Heart left ventricle (tissue), 16 donors: ENCODE results near the gene MZB1. TPM values are rescaled to one million over a fixed set of nuclear protein-coding genes. Genes with fewer than 3 reads are reported as not detected.

Experiments
- ATAC-seq, 4 donors: fragments of 200-7000 bp; cut with Tn5 transposase; one replicate each; pipeline ENCODE4 v1.9.1; 2020 to 2022; ENCODE audit warnings: moderate library complexity in 4 of 4, mild to moderate bottlenecking in 3 of 4, moderate number of reproducible peaks in 1 of 4
- DNase-seq, 5 donors: peaks; one replicate each; pipeline ENCODE4 v3.0.0-alpha.2; 2020
- H3K27ac ChIP-seq, 12 donors: fragments of 200-600 bp; sonication (generic) in 4 of 12; one replicate each; pipeline versions ENCODE4 v1.5.0 to v1.8.0; 2016 to 2022; ENCODE audit warnings: mild to moderate bottlenecking in 2 of 12
- H3K27me3 ChIP-seq, 9 donors: fragments of 200-600 bp; sonication (generic) in 2 of 9; one replicate each; pipeline versions ENCODE4 v1.5.1 to v1.8.0; 2016 to 2022; ENCODE audit warnings: mild to moderate bottlenecking in 3 of 9
- H3K36me3 ChIP-seq, 9 donors: fragments of 200-600 bp; sonication (generic) in 2 of 9; one replicate each; pipeline versions ENCODE4 v1.5.0 to v1.8.0; 2018 to 2022; ENCODE audit warnings: mild to moderate bottlenecking in 2 of 9
- H3K4me1 ChIP-seq, 12 donors: fragments of 200-600 bp; sonication (generic) in 4 of 12; one replicate each; pipeline versions ENCODE4 v1.5.0 to v1.8.0; 2016 to 2022; ENCODE audit warnings: mild to moderate bottlenecking in 3 of 12
- H3K4me3 ChIP-seq, 12 donors: fragments of 200-600 bp; sonication (generic) in 4 of 12; one replicate each; pipeline versions ENCODE4 v1.5.0 to v1.8.0; 2017 to 2022; ENCODE audit warnings: mild to moderate bottlenecking in 9 of 12, moderate library complexity in 4 of 12
- H3K9me3 ChIP-seq, 12 donors: fragments of 200-600 bp; sonication (generic) in 4 of 12; one replicate each; pipeline versions ENCODE4 v1.5.0 to v1.8.0; 2016 to 2022; ENCODE audit warnings: mild to moderate bottlenecking in 1 of 12
- CTCF ChIP-seq, 12 donors: fragments of 200-600 bp; sonication (generic) in 4 of 12; IDR thresholded peaks; one replicate each; pipeline versions ENCODE4 v1.5.0 to v1.8.0; 2018 to 2022; ENCODE audit warnings: antibody characterized with exemption in 12 of 12, mild to moderate bottlenecking in 5 of 12
- POLR2A ChIP-seq, 2 donors: fragments of 450-650 bp; IDR thresholded peaks; one replicate each; pipeline ENCODE4 v1.6.1; 2017; ENCODE audit warnings: antibody characterized with exemption in 2 of 2, mild to moderate bottlenecking in 2 of 2, moderate library complexity in 2 of 2
- WGBS, 4 donors: extraction: QIAGEN DNeasy Blood & Tissue Kit in 2 of 4; methylation state at CpG; one replicate each; pipeline versions ENCODE4 v1.1.5 to v1.1.7; 2013 to 2018; 5-methylcytosine and 5-hydroxymethylcytosine counted together
- intact Hi-C, 10 donors: fragments of 100-400 bp; cut with DNase I; formaldehyde crosslinking; loops; one replicate each; pipeline versions ENCODE4 v1.11.1 to v1.14.2; 2022
- long read RNA-seq, 3 donors: library from polyadenylated mRNA; unstranded; transcript quantifications; one replicate each; pipeline ENCODE4 v2.0.0, GENCODE V29; 2020 to 2021
- polyA plus RNA-seq, 2 donors: library from polyadenylated mRNA; stranded (reverse); fragments of 200-250 nt; gene quantifications; one replicate each; pipeline ENCODE4 v1.2.3, GENCODE V29; 2013
- total RNA-seq, 9 donors: library from RNA; depleted of rRNA in 2 of 9; stranded (reverse); fragments of >200 nt in 2 of 9; fragmentation: NEBNext Ultra II Directional in 3 of 9; extraction: Animal tissue kit (Norgen Biotek cat#: 25700) in 3 of 9; gene quantifications; one replicate each; pipeline versions ENCODE4 v1.1.0 to v1.2.4, GENCODE V29; 2016 to 2023
- donor health status: ischemic (EF 13 %, LVEDD 7.1; RV severe dilation, severe dysfunction).
- donor health status: healthy with polysubstance abuse.
- donor health status: DM: no; HTN: yes; CAD: no.
- donor health status: DM: no; HTN: no; CAD: no.
- donor health status: ischemic (EF 25% LVEDD 6.9; RV normal size, moderate dysfunction).
- donor health status: ischemic (EF 25% LVEDD 5.7; RV mildly dilated, moderate dysfunction).
- donor health status: healthy.
- donor health status: DM: yes; HTN: yes; CAD: no.
- donor health status: ischemic (EF 35%, LVEDD 5.7; RV mildly dilated, moderate dysfunction).
- donor health status: nonischemic (EF 11% LVEDD 7.7; RV severe dilation, severe dysfunction).
- donor health status: DM: yes; HTN: yes; CAD: no.
- donor health status: PGD.
- donor health status: ischemic (EF 29% LVEDD 5.4; RV normal size, mild dysfunction).
- donor health status: nonischemic (EF 23%, LVEDD 6.1; RV moderate dilation, normal function).

MZB1 gene, protein sequence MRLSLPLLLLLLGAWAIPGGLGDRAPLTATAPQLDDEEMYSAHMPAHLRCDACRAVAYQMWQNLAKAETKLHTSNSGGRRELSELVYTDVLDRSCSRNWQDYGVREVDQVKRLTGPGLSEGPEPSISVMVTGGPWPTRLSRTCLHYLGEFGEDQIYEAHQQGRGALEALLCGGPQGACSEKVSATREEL
- 1 to 10 TPM in 3 of 9 donors, under 1 TPM in 4, not detected in 2; 0.31 to 5.2 (median 0.97) TPM for total RNA-seq
- under 1 TPM; 0.33 to 0.72 TPM for polyA plus RNA-seq
- long read RNA-seq, donor 1, result 0 reads
- long read RNA-seq, donor 2, result 0 reads
- long read RNA-seq, donor 3, result 0 reads

DNA sequence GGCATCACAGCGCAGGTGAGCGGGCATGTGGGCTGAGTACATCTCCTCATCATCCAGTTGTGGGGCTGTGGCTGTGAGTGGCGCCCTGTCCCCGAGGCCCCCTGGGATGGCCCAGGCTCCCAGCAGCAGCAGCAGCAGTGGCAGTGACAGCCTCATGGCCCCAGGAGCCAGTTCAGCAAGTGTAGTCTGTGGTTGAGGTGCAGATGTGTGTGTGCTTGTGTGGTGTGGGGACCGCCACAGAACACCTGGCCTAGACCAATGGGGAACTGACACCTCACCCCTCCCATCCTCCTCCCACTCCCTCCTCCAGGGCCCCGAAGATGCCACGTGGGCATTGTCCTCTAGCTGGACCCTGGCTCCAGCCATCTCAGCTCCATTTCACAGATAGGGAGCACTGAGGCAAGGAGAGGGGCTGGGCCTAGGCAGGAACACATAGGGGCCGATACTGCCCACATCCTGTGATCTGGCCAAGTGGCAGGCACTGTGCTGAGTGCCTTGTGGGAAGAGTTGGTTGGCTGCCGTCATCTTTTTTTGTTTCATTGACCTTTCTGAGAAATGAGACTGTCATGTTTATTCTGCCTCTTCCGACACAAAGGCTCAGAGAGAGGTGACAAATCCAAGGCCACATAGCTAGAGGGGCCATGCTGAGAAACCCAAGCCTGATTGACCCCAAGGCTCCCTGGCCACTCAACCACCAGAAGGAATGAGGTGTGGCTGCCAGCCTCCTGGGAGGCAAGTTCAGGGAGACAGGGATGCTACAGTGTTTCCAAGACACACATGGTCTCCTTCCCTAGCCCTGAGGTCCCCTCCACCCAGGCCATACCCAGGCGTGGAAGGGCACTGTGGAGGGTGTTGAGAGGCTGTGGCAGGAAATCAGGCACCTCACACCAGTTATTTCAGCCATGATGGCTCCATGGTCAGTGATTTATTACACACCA, at the start of gene MZB1:
Gene MZB1 (minus strand): TSS at position 213 of the 938 bp plus-strand sequence. CDS start 57 bp downstream, at position 156.
- Histone ChIP-seq H3K4me3 (peak within 1 kb of the TSS in 1 of 12 donors; percentile 12), H3K4me1 (peaks cover 2 to 72% (median 51%) of the 10 kb centered on the region in 12 donors), H3K27ac (peak within 1 kb of the TSS in 9 of 12 donors; percentile 21 to 97 (median 67)), H3K36me3 (peaks cover 0 to 14% (median 0%) of the 10 kb centered on the region in 9 donors), H3K27me3 (peaks cover 0 to 27% (median 0%) of the 10 kb centered on the region in 9 donors), H3K9me3 (no peaks in the 10 kb centered on the region)
- TF ChIP-seq POLR2A (IDR thresholded peaks at IDR 0.05) (no peak), CTCF (IDR thresholded peaks at IDR 0.05) (no peak)
- peak in 1 of 5 donors; percentile 29 for DNase-seq
- WGBS, 4 donors, result 61 to 77% (median 68%) methylated on average over 8 to 11 of the region's 11 CpGs
- ATAC-seq, result no peak
- intact Hi-C loops, result loop anchor here in 5 of 10 donors (5.0 to 10.0 kb wide), 3 partner anchors 32 to 95 kb away; partner anchors contain the start of genes PAIP2 (in 5 of the 5) and MATR3 (in 1 of the 5)

DNA sequence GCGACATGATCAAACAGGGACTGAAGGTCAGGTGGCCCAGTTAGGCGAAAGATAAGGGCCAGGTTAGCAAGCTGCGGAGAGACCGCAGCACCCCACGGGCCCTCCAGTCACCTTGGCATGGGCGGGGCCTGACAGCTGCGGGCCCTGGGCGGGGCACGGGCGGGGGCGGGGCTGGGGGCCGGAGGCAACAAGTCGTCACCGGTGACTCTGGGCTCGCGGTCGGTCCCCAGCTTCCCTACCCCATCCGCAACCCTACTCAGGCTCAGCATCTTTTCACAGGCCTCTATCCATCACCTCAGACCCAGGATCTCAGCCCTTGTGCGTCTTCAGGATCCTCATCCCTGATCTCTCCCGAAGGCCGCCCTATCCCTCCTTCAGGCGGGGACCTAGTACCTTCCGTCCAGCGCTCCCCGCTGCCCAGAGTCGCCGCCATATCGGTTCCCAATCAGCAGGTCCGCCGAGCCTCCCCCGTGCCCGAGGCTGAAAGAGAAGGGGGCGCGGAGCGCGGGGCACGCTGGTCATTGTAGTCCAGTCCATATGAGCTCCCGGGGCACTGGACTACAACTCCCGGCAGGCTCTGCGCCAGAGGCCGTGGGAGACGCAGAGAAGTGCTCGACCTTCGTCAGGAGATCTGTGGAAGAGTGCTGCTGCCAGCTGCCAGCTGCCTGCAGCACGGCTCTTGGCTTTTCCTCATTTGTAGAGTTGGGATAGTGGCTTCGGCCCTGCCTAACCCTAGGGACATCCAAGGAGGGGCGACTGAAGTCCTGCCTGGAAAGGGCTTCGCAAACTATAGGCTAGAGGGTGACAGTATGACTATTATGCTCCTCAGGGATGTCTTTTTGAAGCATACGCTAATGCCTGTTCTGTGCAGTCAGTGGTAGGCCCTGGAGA, 49.5 kb upstream of the MZB1 start, which contains the start of gene DNAJC18:
Gene DNAJC18 (minus strand): TSS at position 513 of the 891 bp plus-strand sequence. CDS start 80 bp downstream, at position 433.
- 4 to 8% (median 4%) methylated on average over 23 to 49 of the region's 49 CpGs for WGBS, 4 donors
- intact Hi-C loops, result loop anchor here in 5 of 10 donors (2.0 to 10.0 kb wide), 4 partner anchors 44 to 78 kb away; partner anchors contain the start of gene STING1 (in 3 of the 5)

DNA sequence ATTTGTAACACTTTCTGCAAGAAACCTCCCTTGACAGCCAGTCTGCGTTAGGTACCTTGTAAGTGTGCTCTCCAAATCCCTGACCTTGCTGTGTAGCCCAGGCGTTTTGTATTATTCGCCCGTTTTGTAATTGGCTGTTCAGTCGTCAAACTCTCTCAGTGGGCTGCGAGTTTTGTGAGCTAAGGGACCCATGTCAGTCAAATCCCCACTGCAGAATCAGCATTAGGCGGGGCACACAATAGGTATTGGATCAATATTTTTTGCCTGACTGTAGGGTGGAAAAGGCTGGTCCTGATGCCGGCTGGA, 48.9 kb upstream of the MZB1 start:
- no peak for TF ChIP-seq POLR2A (IDR thresholded peaks at IDR 0.05)
- TF ChIP-seq CTCF (IDR thresholded peaks at IDR 0.05), result no peak
- H3K4me1 ChIP-seq, result peaks cover 0 to 15% (median 13%) of the 10 kb centered on the region in 12 donors
- H3K27me3 ChIP-seq, result no peaks in the 10 kb centered on the region
- WGBS, 4 donors, result 25 to 35% (median 29%) methylated on average over 8 of the region's 8 CpGs
- peak overlapping the region; percentile 87 to 99 (median 96) for H3K27ac ChIP-seq
- DNase-seq (no peak), ATAC-seq (no peak)
- intact Hi-C loops, result loop anchor here in 5 of 10 donors (2.0 to 10.0 kb wide), 4 partner anchors 44 to 79 kb away; partner anchors contain the start of gene STING1 (in 3 of the 5)
- no peaks in the 10 kb centered on the region for H3K9me3 ChIP-seq
- H3K36me3 ChIP-seq, result peaks cover 0 to 39% (median 21%) of the 10 kb centered on the region in 9 donors
- peak overlapping the region; percentile 55 to 96 (median 89) for H3K4me3 ChIP-seq

More for the DNA sequence above, 49.5 kb upstream of the MZB1 start, which contains the start of gene DNAJC18:
- peak within 1 kb of the TSS; percentile 55 to 96 (median 89) for H3K4me3 ChIP-seq
- DNase-seq (peak; percentile 94 to 97 (median 96)), ATAC-seq (peak; percentile 98 to 99 (median 99))
- H3K36me3 ChIP-seq, result peaks cover 0 to 33% (median 15%) of the 10 kb centered on the region in 9 donors
- H3K27me3 ChIP-seq, result no peaks in the 10 kb centered on the region
- TF ChIP-seq POLR2A (IDR thresholded peaks at IDR 0.05) (peak in 1 of 2 donors; percentile 57), CTCF (IDR thresholded peaks at IDR 0.05) (no peak)
- H3K9me3 ChIP-seq, result no peaks in the 10 kb centered on the region
- peak within 1 kb of the TSS; percentile 87 to 99 (median 96) for H3K27ac ChIP-seq
- peaks cover 0 to 15% (median 13%) of the 10 kb centered on the region in 12 donors for H3K4me1 ChIP-seq
